Measurements from ENCODE around the gene ACAN. TPM values are rescaled to one million over a fixed set of nuclear protein-coding genes. Genes with fewer than 3 reads are reported as not detected.

ACAN gene
- total RNA-seq, 1 experiment from 2014 or later = not detected

DNA sequence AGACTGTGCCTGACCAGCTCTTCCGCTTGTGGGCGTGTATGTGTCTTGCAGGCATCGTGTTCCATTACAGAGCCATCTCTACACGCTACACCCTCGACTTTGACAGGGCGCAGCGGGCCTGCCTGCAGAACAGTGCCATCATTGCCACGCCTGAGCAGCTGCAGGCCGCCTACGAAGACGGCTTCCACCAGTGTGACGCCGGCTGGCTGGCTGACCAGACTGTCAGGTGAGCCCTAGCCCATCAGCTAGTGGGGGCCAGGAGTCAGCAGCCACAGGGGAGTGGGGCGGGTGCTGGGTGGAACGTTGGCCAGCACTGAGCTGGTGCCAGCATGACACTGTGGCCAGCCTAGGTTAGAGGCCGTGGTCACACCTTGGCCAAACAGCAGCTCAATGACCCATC lies 36.7 kb downstream of the ACAN start:
- TF ChIP-seq, protein P1, sequence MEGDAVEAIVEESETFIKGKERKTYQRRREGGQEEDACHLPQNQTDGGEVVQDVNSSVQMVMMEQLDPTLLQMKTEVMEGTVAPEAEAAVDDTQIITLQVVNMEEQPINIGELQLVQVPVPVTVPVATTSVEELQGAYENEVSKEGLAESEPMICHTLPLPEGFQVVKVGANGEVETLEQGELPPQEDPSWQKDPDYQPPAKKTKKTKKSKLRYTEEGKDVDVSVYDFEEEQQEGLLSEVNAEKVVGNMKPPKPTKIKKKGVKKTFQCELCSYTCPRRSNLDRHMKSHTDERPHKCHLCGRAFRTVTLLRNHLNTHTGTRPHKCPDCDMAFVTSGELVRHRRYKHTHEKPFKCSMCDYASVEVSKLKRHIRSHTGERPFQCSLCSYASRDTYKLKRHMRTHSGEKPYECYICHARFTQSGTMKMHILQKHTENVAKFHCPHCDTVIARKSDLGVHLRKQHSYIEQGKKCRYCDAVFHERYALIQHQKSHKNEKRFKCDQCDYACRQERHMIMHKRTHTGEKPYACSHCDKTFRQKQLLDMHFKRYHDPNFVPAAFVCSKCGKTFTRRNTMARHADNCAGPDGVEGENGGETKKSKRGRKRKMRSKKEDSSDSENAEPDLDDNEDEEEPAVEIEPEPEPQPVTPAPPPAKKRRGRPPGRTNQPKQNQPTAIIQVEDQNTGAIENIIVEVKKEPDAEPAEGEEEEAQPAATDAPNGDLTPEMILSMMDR (IDR thresholded peaks at IDR 0.05; ENCODE audit: unreplicated experiment) = no peak
- no peaks in the 10 kb centered on the region for H3K9me3 Mint-ChIP-seq (ENCODE audit: low read depth, unreplicated experiment)
- no peak for DNase-seq
- peaks cover 59% of the 10 kb centered on the region for H3K27me3 Mint-ChIP-seq (ENCODE audit: unreplicated experiment)
- no peaks in the 10 kb centered on the region for H3K4me1 Mint-ChIP-seq (ENCODE audit: low read depth, unreplicated experiment)
- H3K27ac Mint-ChIP-seq (ENCODE audit: unreplicated experiment) = no peak overlapping the region
- CTCF ChIA-PET = interaction anchor here (0.7 kb wide), 1 partner anchor 93 kb away, joined by 6 read pairs; no protein-coding TSS in a partner anchor
- H3K4me3 Mint-ChIP-seq (ENCODE audit: low read depth, unreplicated experiment) = no peak overlapping the region
- BruUV-seq (replicated peaks) = no TSS peak
- no peaks in the 10 kb centered on the region for H3K36me3 Mint-ChIP-seq (ENCODE audit: insufficient read depth, unreplicated experiment)
- intact Hi-C loops (cut with micrococcal nuclease; ENCODE audit: unreplicated experiment) = no loop called here

GRCh38 chr15:88841236-88841635 lies 38.0 kb downstream of the ACAN start:
- TF ChIP-seq, protein P1 (IDR thresholded peaks at IDR 0.05; ENCODE audit: unreplicated experiment) = no peak
- CTCF ChIA-PET = no interaction called here
- no TSS peak for BruUV-seq (replicated peaks)

GRCh38 chr15:88842156-88842555 lies 38.9 kb downstream of the ACAN start:
- intact Hi-C loops (cut with micrococcal nuclease; ENCODE audit: unreplicated experiment) = no loop called here
- CTCF ChIA-PET = interaction anchor here (0.6 kb wide), 2 partner anchors 229 to 398 kb away, joined by 5 to 6 read pairs; no protein-coding TSS in a partner anchor

More at GRCh38 chr15:88841236-88841635, 38.0 kb downstream of the ACAN start:
- H3K36me3 Mint-ChIP-seq (ENCODE audit: insufficient read depth, unreplicated experiment) = no peaks in the 10 kb centered on the region
- H3K4me3 Mint-ChIP-seq (ENCODE audit: low read depth, unreplicated experiment) = no peak overlapping the region
- H3K27ac Mint-ChIP-seq (ENCODE audit: unreplicated experiment) = no peak overlapping the region
- no peaks in the 10 kb centered on the region for H3K4me1 Mint-ChIP-seq (ENCODE audit: low read depth, unreplicated experiment)
- no peaks in the 10 kb centered on the region for H3K9me3 Mint-ChIP-seq (ENCODE audit: low read depth, unreplicated experiment)
- intact Hi-C loops (cut with micrococcal nuclease; ENCODE audit: unreplicated experiment) = no loop called here
- peaks cover 51% of the 10 kb centered on the region for H3K27me3 Mint-ChIP-seq (ENCODE audit: unreplicated experiment)
- no peak for DNase-seq

GRCh38 chr15:88843334-88843733 lies 40.1 kb downstream of the ACAN start:
- no peak overlapping the region for H3K27ac Mint-ChIP-seq (ENCODE audit: unreplicated experiment)
- H3K4me1 Mint-ChIP-seq (ENCODE audit: low read depth, unreplicated experiment) = no peaks in the 10 kb centered on the region
- no peaks in the 10 kb centered on the region for H3K9me3 Mint-ChIP-seq (ENCODE audit: low read depth, unreplicated experiment)
- no TSS peak for BruUV-seq (replicated peaks)
- TF ChIP-seq, protein P1 (IDR thresholded peaks at IDR 0.05; ENCODE audit: unreplicated experiment) = no peak
- peaks cover 54% of the 10 kb centered on the region for H3K27me3 Mint-ChIP-seq (ENCODE audit: unreplicated experiment)
- CTCF ChIA-PET = interaction anchor here (0.5 kb wide), 1 partner anchor 199 kb away, joined by 3 read pairs; no protein-coding TSS in a partner anchor
- no peak overlapping the region for H3K4me3 Mint-ChIP-seq (ENCODE audit: low read depth, unreplicated experiment)
- intact Hi-C loops (cut with micrococcal nuclease; ENCODE audit: unreplicated experiment) = no loop called here
- H3K36me3 Mint-ChIP-seq (ENCODE audit: insufficient read depth, unreplicated experiment) = no peaks in the 10 kb centered on the region
- DNase-seq = no peak

More at GRCh38 chr15:88842156-88842555, 38.9 kb downstream of the ACAN start:
- H3K27me3 Mint-ChIP-seq (ENCODE audit: unreplicated experiment) = peaks cover 57% of the 10 kb centered on the region
- no TSS peak for BruUV-seq (replicated peaks)
- H3K27ac Mint-ChIP-seq (ENCODE audit: unreplicated experiment) = no peak overlapping the region
- no peak for DNase-seq
- TF ChIP-seq, protein P1 (IDR thresholded peaks at IDR 0.05; ENCODE audit: unreplicated experiment) = no peak
- no peaks in the 10 kb centered on the region for H3K36me3 Mint-ChIP-seq (ENCODE audit: insufficient read depth, unreplicated experiment)
- H3K4me1 Mint-ChIP-seq (ENCODE audit: low read depth, unreplicated experiment) = no peaks in the 10 kb centered on the region
- no peak overlapping the region for H3K4me3 Mint-ChIP-seq (ENCODE audit: low read depth, unreplicated experiment)
- no peaks in the 10 kb centered on the region for H3K9me3 Mint-ChIP-seq (ENCODE audit: low read depth, unreplicated experiment)

All from Calu3 (cell line).